GM20431 (cell line): ENCODE results near the gene PI4K2A.

Source experiments
- in situ Hi-C: fragments of 300-500 bp; cut with MseI, MboI; formaldehyde crosslinking; loops from one replicate; pipeline ENCODE4 v1.15.0; 2020; ENCODE audit warnings: low sequenced_read_pairs; ENCODE audit not compliant: unreplicated experiment

The PI4K2A gene

GRCh38 chr10:97701438-97702069 lies 61.1 kb downstream of the PI4K2A start:
- in situ Hi-C loops: no loop called here

GRCh38 chr10:97703398-97704067 lies 63.1 kb downstream of the PI4K2A start:
- in situ Hi-C loops: no loop called here

- in situ Hi-C loops: no loop called here
Observed at GRCh38 chr10:97704341-97704740, 63.9 kb downstream of the PI4K2A start.

DNA sequence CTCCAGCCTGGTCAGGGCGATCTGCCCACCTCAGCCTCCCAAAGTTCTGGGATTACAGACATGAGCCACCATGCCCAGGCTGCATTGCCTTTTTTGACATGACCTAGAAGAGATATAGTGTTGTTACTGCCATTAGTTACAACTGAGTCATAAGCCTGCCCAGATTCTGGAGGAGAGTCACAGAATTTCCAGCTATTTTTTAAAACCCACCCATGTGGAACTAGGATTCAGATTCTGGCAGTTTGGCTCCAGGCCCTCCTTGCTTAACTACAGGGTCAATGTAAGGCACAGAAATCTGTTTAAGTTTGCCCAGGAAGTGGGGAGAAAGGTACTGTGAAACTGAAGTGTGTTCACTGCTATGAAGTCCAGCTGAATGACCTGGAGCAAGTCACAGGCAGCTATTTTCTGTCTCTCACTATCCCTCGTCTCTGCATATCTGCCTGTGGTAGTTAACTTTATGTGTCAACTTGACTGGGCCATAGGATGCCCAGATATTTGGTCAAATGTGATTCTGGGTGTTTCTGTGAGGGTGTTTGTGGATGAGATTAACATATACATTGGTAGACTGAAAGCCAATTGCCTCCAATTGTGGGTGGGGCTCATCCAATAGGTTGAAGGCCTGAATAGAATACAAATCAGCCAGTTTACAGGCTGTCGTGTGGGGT lies 64.7 kb downstream of the PI4K2A start:
- in situ Hi-C loops: no loop called here

- in situ Hi-C loops: no loop called here
Observed at GRCh38 chr10:97707134-97707861, 66.8 kb downstream of the PI4K2A start.

DNA sequence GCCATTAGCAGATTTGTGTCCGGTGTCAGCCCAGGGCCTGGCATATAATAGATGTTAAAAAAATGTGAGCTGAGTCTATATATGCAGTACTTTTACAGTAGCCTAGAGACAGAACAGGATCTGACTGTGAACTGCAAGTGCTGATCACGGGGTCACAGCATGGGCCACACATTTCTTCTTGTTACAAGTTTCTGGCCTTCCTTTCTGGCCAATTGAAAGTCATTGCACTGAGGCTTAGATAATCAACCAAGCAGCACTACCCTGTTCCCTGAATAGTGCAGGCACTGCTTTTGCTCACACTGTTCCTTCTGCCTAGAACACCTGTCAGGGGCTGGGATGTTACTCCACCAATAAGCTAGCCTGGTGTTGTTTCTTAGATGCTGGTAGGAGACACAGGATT lies 67.7 kb downstream of the PI4K2A start:
- in situ Hi-C loops: no loop called here

DNA sequence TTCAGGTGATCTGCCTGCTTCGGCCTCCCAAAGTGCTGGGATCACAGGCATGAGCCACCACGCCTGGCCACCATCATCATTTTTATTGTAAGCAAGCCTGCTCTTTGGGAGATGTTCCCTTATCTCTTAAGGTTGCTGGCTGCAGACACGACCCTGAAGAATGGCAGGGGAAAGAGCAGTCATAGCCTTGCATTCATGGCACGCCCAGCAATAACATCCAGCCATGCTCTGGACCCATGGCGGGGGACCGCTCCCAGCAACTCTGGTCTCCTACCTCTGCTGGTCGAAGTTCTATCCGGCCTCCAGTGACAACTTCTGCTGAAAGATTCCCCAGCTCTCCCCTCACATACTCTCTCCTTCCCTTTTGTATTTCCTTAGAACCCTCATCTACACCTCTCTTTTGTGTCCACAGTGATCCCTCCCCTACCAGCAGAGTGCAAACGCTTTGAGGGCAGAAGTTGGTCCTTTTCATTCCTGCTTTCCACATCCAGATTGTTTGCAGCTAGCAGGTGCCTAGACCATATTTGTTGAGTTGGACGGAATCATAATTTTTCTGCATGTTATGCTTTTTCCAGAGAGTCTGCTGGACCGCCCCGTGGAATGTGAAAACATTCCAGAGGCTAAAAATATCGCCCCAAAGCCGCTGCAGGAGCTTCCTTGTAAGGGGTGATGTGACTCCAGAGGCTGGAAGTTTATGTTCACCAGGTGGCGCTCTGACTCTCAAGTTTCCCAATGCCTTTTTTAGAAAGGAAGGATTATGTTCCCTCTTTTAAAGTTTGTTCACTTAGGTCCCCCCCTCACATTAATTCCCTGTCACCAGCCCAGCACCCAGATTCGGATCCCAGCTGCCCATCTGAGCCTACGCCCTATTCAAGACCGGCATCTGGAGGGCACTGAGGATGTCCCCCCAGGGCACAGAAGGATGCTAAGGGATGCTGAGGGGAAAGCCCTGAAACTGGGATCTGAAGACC lies 68.8 kb downstream of the PI4K2A start:
- in situ Hi-C loops: no loop called here

DNA sequence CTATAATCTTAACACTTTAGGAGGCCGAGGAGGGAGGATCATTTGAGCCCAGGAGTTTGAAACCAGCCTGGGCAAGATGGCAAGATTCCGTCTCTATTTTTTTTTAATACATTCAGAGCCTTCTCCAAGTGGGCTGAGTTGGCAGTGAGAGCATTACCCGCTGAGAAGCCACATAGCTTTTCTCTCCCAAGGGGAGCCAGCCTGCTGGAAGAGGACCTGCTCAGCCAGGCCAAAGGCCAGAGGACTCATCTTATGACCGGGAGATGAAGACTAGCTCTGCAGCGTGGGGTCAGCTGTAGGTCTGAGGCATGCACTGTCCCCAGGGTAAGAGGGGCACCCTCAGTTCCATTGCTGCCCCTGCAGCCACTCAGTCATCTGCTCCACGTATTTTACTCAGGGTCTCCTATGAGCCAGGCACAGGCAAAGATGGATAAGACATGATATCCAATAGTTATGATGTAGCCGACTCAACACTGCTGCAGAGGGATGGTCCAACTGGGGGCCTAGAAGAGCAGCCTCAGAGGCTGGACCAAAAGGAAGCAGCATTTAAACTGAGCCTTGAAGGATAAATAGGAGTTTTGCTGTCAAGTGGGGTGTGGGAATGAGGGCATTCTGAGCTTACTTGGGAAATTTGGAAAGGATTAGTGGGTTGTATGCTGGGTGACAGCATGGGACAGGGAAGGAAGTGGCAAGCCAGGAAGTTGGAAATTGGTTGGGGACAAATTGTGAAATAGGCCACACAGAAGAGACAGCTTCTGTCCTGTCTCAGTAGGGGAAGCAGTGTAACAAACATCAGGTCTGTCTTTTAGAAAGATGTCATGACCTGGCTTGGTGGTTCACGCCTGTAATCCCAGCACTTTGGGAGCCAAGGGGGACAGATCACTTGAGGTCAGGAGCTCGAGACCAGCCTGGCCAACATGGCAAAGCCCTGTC lies 71.4 kb downstream of the PI4K2A start:
- in situ Hi-C loops: no loop called here

GRCh38 chr10:97713339-97713825 lies 72.9 kb downstream of the PI4K2A start, which contains the start of gene MARVELD1:
MARVELD1 (plus strand) TSS chr10:97713730; CDS start chr10:97713877, 147 bp downstream.
- in situ Hi-C loops: no loop called here

DNA sequence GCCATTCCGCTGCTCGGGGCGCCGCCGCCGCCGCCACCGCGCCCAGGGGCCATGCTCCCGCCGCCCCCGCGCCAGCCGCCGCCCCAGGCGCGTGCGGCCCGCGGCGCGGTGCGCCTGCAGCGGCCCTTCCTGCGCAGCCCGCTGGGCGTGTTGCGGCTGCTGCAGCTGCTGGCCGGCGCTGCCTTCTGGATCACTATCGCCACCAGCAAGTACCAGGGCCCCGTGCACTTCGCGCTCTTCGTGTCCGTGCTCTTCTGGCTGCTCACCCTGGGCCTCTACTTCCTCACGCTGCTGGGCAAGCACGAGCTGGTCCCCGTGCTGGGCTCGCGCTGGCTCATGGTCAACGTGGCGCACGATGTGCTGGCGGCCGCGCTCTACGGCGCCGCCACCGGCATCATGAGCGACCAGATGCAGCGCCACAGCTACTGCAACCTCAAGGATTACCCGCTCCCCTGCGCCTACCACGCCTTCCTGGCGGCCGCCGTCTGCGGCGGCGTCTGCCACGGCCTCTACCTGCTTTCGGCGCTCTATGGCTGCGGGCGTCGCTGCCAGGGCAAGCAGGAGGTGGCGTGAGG lies 73.4 kb downstream of the PI4K2A start:
- in situ Hi-C loops: no loop called here

DNA sequence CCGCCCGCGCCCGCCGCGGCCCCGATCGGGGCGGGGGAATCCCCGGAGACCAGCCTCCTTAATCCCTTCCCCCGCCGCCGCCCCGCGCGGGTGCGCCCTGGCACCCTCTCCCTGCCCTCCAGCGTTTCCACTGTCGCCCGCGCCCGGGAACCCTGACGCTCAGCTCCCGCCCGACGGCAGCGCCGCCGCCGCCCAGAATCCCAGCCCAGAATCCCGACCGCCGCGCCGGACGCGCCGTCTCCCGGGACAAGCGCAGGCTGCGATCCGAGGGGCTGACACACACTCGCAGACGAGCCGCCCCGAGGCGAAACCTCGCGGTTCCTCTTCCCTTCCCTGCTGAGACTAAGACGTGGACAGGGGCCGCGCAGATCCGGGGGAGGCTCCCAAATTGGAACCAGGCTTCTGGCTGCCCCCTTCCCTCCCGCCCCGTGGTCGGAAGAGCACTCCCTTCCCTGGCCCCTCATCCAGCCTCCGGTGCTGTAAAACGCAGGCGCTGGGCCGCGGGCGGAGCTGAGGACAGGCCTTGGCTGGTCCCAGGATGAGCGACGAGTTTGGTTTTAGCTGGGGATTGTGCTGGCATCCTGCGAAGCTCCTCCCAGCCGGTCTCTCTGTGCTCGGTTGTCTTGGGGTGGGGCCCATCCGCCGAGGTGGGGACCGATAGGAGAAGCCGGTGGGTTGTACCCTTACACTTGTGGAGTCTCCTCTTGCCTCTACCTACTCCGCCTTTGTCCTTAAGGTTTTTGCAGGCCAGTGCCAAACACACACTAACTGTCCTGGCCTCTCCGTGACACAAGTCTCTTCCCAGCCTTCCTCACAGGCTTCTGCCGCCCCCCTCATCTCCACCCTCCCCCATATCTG lies 74.2 kb downstream of the PI4K2A start:
- in situ Hi-C loops: no loop called here

DNA sequence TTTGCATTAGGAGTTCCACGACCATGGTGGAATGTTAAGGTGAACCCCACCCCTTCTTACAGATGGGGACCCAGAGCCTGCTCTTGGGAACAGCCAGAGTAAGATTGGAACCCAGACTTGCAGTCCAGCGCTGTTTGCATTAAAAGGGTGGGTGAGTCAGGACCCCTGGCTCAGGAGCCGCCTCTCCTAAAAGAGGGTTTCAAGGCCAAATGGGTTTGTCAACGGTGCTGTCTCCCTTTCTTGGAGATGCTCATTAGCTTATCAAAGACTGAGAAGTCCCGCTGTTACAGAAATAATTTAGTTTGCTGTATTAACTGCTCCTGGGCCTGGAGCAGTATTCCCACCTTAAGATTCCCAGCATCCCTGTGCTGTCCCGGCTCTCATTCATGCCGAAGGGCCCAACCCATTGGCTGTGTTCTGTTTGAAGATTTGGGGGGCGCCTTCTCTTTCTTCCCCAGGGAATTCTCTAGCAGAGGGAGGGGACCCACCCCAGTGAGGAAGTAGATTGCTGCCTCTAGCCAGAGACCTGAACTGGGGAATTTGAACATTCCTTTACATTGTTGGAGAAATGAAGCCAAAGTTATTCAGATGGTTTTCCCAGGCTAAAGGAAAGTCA lies 74.9 kb downstream of the PI4K2A start:
- in situ Hi-C loops: no loop called here

DNA sequence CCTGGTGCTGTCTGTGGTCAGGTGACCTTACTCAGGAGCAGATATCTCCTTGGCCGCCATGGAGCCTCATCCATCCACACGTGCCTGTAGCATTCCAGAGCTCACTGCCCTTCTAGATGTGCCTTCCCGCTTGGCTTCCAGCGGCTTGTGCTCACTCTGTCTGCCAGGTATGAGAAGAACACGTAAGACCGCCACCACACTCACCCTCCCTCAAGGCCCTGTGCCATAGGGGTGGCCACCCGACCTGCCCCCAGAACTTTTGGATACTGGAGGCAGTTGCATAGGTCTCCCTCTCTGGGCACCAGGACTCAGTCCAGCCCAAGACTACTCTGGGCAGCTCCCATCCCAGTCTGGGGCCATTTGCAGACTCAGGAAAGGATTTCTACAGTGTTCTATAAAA lies 77.2 kb downstream of the PI4K2A start:
- in situ Hi-C loops: no loop called here

DNA sequence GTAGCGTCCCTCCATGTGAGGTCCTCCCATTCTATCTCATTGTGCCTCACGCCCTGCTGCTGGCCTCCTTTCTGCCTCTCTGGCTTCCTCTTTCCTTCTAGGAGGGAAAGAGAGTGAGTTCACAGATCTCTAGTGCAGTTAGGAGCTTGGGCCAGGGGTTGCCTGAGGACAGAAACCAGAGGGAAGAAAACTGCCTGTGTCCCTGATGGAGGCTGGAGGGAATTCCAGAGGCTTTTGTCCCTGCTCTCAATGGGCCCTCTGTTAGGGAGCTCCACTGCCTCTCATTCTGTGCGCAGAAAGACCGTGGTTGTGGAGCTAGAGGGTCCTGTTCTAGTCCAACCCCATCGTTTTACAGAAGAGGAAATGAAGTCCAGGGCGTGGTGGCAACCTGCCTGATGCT lies 77.7 kb downstream of the PI4K2A start:
- in situ Hi-C loops: no loop called here

GRCh38 chr10:97718659-97719142 lies 78.2 kb downstream of the PI4K2A start:
- in situ Hi-C loops: no loop called here

DNA sequence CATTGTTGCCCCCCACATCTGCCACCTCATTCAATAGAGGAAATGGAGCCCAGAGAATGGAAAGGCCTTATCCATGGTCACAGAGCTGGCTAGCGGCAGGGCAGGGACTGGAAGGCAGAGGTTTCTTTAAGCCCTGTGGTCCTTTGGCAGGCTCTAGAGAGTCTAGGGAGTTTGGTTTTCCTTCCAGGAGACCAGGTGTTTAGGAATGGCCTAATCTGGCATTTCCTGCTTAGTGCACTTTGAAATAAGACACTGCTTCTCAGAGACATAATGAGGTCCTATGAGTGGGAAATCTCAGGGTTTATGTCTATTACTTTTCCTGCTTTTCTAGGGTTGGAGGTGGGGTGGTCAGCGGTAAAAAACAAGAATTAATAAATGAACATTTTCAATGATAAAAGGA lies 79.1 kb downstream of the PI4K2A start:
- in situ Hi-C loops: no loop called here
